Measurements from ENCODE around the gene CCR7.
"Not testable (repeated sequence)": the region's sequence is repeated elsewhere in the genome, so short reads cannot be mapped to it uniquely, and the experiment has no call there.

Gene CCR7

DNA sequence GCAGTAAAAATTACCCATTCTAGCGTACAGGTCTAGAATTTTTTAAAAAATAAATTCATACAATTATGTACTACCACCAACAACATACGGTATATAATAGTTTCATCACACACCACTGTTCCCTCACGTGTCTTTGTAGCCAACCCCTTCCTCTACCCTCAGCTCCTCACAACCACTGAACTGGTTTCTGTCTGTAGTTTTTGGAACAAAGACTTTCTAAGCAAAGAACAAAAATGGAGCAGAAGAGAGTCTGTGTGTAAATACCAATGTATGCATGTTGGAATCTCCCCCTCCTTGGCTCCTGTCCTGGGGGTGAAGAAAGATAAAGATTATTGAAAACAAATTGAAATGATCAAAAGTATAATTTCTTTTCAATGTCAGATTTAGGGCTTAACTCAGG lies 31.9 kb upstream of the CCR7 start:
- DNase-seq = no peak

DNA sequence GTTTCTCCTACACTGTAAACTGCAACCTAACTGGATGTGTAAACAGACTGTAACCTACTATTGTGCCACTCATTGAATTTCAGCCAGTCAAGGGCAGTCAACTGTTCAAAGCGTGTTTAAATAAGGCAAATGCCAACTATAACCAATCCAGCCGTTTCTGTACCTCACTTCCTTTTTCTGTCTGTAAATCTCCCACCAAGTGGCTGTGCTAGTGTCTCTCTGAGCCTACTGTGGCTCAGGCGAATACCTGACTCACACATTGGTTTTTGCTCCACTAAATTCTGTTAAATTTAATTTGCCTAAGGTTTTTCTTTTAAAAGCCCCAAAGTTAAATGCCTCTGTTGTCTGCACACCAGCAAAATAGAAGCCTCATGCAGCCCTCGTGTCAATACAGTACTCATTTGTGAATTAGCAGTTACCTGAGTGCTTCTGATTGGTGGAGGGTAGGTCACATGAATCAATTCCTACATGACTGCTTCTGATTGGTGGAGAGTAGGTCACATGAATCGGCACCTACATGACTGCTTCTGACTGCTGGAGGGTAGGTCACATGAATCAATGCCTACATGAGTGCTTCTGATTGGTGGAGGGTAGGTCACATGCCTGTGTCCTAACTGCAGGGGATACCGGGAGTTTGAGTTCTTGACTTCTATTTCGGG lies 31.1 kb upstream of the CCR7 start:
- DNase-seq = no peak

DNA sequence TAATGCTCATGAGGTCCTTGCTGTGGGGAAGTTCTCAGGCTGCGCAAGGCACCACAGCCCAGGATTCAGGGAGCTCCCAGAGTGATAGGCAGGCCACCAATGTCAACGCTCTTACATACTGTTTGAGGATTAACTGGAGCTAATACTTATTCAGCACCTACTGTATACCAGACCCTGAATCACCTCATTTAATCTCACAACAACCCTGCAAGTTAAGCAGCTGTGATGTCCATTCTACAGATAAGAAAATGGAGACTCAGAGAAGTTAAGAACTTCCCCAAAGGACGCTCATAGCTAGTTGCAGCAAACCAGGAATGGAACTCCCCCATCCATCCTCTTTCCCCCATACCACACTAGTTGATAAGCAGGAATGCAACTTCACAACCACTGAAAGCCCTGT lies 25.5 kb upstream of the CCR7 start:
- no peak for DNase-seq

DNA sequence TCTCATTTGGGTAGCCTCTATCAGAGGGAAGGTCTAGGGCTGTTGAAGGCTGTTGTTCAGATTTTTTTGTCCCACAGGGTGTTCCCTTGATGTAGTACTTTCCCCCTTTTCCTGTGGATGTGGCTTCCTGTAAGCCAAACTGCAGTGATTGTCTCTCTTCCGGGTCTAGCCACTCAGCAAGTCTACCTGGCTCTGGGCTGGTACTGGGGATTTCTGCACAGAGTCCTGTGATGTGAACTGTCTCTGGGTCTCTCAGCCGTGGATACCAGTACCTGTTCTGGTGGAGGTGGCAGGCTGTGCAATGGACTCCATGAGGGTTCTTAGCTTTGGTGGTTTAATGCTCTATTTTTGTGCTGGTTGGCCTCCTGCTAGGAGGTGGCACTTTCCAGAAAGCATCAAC lies 23.3 kb upstream of the CCR7 start:
- no peak for DNase-seq

DNA sequence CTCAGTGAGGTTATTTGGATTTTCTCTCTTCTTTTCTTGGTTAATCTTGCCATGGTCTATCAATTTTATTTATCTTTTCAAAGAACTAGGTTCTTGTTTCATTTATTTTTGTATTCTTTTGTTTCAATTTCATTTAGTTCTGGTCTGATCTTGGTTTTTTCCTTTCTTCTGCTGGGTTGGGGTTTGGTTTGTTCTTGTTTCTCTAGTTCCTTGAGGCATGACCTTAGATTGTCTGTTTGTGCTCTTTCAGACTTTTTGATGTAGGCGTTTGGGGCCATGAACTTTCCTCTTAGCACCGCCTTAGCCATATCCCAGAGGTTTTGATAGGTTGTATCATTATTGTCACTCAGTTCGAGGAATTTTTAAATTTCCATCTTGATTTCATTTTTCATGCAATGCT lies 21.0 kb upstream of the CCR7 start:
- DNase-seq = not testable (repeated sequence)

DNA sequence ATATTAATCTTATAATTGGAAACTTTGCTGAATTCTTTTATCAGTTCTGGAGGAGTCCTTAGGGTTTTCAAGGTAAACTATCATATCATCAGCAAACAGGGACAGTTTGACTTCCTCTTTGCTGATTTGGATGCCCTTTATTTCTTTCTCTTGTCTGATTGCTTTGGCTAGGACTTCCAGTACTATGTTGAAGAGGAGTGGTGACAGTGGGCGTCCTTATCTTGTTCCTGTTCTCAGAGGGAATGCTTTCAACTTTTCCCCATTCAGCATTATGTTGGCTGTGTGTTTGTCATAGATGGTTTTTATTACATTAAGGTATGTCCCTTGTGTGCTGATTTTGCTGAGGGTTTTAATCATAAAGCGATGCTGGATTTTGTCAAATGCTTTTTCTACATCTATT lies 19.7 kb upstream of the CCR7 start:
- not testable (repeated sequence) for DNase-seq

DNA sequence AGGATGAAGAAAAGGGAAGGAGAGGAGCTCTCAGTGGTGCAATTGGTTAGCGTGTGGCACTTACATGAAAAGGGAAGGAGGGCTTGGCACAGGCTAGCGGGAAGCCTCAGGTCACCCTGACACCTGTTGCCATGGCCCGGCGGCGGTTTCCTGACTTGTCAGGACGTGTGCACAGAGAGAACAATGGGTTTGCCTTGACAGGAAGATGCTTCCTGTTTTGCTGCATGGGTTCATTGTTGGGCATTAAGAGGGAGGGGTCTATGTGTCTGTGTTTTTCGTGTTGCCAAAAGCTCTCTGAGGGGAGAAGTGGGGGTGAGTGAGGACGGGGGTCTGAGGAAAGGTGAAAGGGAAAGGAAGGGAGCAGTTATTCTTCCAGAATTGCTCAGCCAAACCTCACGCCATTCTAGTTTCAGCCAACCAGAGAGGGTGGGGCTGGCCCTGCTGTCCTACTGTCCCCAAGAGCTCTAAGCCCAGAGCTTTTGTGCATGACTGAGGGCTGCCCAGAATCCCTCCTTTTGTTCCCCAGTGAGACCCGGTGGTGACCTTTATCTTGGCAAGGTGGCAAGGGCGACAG lies 17.1 kb upstream of the CCR7 start:
- DNase-seq = peak; percentile 90

DNA sequence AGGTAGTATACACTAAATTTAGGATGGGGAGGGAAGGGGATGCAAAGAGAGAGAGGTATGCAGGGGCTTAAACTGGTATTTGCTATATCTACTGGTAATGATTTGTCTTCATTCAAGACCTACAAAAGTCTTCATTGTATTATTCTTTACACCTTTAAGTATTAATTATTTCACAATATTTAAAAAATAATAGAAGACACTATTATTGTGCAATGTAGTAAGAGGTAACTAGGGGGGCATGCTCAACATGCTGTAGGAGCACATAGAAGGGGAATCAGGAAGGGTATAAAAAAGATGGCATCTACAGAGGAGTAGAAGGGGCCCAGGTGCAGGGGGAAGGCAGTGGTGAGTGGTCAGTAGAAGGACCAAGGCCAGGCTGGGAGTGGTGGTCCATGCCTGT lies 14.9 kb upstream of the CCR7 start:
- DNase-seq = no peak

DNA sequence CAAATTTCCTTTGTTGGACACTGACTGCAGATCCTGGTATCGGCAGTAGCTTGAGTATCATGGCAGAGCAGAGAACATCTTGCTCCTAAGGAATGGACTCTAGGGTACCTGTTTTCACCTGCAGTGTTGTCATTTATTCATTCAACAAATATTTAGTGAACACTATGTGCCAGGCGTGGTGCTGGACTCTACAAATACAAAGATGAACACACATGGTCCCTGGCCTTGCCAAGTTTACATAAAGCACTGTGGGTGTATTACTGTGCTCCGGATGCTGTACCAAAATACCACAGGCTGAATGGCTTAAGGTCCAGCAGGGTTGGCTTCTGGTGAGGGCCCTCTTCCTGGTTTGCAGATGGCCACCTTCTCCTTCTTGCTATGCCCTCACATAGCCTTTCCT lies 14.2 kb upstream of the CCR7 start:
- no peak for DNase-seq

DNA sequence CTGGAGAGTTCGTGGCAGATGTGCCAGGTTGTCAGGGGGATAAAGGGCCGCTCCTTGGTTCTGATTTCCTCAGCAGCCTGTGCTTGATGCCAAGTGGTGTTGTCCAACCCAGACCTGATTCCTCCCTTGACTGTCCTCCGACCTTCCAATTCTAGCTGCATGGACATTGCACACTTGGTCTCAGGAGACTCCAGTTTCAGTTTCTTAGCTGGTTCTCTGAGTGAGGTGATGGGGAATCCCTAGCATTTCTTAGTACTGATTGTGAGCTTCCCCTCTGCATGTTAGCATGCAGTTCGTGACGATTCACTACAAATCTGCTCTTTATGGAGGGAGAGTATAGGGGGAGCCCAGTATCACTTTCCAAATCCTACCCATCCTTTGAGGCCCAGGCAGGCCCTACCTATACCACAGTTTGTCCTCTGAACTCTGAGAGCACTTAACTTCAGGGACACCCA lies 12.4 kb upstream of the CCR7 start:
- DNase-seq = no peak

DNA sequence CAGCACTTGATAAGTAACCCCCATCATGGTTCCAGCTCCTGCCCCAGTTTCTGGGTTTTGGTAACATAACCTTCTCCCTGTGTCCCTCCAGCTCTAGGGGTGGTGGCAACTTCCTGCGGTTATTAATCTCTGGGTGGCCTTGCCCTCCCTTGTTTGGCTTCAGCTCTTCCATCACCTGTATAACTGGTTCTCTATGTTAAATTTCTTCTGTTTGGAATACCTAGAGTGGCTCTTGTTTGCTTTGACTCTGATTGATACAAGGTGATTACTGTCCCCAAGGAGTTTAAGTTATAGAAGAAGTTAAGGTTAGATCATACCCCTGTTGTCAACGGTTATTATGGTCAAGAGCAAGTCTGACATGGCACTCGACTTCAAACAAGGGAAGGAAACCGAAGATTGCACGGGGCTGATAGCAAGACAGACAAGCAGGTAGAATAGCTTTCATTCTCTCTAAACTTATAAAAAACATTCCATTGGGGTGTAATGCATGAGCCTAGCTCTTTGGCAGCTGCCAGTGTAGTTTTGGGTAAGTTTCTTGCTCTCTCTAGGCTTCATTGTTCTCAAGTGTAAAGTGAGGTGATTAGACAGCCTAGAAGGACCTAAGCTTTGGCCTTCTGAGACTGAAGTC lies 11.0 kb upstream of the CCR7 start:
- no peak for DNase-seq

DNA sequence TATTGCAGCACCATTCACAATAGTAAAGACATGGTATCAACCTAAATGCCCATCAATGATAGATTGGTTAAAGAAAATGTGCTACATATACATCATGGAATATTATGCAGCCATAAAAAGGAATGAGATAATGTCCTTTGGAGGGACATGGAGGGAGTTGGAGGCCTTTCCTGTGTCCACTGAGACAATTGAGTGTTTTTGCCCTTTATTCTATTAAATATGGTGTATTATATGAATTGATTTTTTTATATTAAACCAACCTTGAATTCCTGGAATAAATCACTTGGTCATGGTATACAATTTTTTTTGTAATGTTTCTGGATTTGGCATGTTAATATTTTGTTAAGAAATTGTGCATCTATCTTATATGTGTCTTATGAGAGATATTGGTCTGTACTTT lies 9.0 kb upstream of the CCR7 start:
- no peak for DNase-seq

DNA sequence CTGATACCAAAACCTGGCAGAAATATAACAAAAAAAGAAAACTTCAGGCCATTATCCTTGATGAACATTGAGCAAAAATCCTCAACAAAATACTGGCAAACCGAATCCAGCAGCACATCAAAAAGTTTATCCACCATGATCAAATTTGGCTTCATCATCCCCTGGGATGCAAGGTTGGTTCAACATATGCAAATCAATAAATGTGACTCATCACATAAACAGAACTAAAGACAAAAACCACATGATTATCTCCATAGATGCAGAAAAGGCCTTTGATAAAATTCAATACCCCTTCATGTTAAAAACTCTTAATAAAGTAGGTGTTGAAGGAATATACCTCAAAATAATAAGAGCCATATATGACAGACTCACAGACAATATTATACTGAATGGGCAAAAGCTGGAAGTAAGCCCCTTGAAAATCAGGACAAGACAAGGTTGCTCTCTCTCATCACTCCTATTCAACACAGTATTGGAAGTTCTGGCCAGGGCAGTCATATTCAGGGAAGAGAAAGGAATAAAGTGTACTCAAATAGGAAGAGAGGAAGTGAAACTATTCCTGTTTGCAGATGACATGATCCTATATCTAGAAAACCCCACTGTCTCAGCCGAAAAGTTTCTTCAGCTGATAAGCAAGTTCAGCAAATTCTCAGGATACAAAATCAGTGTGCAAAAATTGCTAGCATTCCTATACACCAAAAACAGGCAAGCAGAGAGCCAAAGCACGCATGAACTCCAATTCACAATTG lies 7.1 kb upstream of the CCR7 start:
- DNase-seq = not testable (repeated sequence)

DNA sequence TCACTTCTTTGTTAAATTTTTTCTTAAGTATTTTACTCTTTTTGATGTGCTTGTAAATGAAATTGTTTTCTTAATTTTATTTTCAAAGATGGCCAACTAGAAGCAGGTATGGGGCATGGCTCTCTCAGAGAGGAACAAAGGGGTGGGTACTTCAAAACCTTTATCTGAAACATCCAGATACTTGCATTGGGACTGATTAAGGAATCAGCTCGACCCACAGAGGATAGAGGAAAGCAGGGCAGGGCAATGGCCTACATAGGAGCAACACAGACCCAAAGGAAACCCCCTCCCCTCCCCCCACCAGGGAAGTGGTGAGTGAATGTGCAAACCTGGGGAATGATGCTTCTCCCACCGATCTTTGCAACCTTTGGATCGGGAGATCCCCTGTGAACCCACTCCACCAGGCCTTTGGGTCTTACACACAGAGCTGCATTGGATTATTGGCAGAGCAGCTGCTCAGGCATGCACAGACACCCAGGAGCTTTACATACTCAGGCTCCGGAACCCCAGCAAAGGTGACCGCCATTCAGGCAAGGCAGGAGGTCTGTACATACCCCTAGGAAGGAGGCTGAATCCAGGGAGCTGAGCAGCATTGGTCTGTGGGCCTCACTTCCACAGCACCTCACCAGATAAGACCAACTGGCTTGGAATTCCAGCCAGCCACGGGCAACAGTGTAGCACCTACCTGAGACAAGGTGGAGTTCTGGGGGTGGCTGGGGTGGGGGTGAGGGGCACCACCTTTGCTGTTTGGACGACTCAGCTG lies 3.0 kb upstream of the CCR7 start:
- no peak for DNase-seq

DNA sequence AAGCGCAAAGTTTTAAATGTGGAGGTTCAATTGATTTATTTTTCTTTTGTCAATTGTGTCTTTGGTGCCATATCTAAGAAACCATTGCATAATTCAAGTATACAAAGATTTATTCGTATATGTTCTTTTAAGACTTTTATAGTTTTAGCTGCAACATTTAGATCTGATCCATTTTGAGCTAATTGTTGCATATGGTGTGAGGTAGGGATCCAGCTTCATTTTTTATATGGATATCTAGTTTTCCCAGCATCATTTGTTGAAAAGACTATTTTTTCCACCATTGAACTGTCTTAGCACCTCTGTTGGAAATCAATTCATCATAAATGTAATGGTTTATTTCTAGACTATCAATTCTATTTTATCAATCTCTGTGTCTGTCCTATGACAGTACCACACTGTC lies 2.1 kb upstream of the CCR7 start:
- no peak for DNase-seq

DNA sequence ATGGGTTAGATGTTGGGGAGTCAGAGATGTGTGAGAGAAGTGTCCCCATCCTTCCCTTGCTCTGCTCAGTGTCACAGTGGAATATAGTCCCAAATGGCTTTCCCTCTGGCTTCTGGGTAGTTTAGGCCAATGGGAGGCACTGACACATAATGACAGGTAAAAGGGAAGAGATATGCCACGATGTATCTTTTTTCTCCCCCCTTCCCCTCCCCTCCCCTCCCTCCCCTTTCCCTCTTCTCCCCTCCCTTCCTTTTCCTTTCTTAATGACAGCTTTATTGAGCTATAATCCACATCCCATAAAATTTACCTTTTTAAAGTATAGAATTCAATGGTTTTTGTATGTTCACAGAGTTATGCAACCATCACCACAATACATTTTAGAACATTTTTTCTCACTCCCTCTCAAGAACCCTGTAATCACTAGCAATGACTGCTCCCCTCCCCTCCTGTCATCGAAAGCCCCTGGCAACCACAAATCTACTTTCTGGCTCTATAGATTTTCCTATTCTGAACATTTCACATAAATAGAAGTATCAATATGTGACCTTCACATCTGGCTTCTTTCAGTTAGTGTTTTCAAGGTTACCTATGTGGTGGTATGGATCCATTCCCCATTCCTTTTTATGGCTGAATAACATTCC lies 617 bp upstream of the CCR7 start:
- DNase-seq = no peak

DNA sequence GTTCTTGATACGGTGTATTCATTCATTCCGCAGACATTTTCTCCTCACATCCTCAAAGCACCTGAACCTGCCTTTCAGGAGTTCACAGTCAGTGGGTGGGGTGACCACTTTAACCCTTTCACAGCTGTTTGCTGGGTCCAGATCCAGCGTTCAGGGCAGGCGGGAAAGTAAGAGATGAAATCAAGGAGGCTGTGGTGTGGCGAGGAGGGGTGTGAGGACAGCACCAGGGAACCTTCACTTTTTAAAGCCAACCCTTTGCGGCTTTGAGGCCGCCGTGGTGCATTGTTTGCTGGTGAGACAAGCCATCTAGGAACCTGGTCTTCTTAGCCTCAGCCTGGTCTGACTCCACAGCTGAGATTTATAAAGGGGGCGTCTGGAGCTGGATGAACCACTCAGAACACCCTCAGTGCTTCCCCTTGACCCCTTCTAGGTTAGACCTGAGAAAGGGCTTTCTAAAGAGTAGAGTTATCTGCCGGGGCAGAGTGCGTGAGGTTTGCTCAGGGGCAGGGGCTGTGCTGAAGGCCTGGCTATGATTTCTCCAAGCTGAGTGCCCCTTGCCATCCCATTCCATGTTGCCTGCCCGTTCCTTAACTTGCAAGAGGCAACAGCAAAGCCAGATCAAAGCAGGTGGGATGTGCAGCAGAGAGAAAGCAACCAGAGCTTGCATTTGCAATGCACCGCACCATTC lies 933 bp downstream of the CCR7 start:
- no peak for DNase-seq

DNA sequence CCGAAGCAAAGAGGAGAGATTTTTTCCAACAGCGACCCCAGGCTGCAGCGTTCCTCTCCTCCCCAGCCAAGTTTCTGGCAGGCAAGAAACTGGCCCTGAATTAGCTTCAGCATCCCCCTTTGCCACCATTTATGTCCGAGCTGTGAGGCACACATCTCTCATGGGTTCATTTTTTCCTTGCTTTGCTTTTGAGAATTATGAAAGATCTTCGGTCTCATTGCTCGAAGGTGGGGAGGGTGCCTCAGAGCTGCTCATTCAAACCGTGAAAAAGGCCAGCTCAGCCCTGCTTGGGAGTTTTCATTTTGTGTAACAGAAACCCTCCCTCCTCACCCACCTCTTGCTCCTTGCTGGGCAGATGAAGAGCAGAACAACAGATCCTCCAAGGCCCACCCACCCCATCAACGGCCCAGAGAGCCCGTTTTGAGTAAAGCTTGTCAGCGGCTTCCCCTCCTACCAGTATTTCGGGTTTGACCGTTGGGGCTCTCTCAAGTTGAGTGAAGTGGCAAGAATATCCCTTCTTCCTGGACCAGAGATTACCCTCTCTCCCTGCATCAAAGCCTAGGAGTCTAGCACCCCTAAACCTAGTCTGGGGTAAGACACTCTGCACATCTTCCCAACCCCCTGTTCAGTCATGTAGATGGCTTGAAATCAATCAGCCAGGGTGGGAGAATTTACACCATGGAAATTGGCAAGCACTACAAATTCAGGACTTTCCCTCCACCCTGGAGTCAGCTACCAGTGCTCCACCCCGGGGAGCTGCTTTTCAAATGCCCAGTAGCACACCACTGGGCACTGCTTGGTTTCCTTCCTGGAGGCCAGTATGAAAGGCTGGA lies 1.8 kb downstream of the CCR7 start:
- no peak for DNase-seq

DNA sequence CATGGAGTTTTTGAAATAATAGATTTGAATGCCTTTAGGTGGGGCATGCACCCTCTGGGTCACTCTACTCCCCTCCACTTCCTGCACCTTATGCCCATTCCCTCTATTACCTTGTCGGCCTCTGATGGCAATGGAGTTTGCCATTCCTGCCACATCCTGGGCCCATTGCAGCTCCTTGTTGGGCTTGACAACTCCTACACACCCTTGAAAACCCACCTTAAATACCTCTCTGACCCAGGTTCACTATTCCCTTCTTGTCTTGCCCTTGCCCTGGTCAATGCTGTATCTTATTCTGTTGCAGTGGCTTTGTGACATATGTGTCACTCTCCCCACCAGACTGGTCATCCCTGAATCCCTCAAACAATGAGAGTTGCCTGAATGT lies 2.4 kb downstream of the CCR7 start:
- no peak for DNase-seq

DNA sequence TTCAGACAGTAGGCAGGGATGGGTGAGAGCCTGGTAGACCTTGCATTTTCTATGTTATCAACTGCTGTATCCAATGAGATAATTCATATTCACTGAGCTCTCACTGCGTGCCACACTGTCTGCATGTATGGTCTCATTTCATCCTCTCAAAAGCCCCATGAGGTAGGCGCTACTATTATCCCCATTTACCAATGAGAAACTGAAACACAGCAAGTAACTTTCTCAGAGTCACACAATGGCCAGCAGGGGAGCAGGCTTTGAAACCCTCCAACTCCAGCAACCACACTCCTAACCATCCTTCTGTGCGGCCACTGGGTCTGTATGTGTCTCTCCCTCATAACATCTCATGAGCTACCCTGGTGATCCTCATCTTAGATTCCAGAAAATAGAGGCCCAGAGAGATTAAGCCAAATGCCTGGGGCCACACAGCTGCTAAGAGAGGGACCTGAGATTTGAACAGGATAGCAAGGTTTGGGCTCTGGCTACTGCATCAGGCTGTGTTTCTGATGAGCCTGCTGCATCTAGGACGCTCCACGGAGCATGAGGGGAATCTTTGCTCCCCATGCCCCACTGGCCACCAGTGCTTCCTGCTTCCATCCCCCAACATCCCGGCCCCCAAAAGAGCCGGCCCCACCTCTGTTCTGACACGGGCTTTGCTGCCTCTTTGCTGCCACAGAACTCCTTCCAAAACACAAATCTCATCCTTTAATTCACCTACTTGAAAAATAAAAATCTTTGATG lies 3.2 kb downstream of the CCR7 start:
- DNase-seq = no peak
